ENCODE results near the gene PHLDB3. TPM values are rescaled to one million over a fixed set of nuclear protein-coding genes. Genes with fewer than 3 reads are reported as not detected.

The PHLDB3 gene
- total RNA-seq, 1 experiment from 2014 or later = 8.5 TPM

DNA sequence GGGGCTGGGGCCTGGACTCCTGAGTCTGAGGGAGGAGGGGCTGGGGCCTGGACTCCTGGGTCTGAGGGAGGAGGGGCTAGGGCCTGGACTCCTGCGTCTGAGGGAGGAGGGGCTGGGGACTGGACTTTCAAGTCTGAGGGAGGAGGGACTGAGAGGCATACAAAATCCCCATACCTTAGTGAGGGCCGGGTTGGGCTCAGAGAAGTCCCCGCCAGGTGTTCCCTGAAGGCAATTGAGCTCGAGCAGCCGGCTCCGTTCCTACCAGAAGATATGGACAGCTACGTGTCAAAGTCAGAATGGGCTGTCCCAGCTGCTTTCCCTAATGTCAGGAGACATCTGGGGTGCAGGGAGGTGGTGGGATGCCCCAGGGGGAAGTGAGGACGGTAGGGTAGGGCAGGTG lies 9.5 kb downstream of the PHLDB3 start:
- H2BK15ac ChIP-seq (ENCODE audit: low read depth, low read length) = no peak overlapping the region
- Mint-ChIP-seq H3K27me3 (ENCODE audit: low read depth) (no peaks in the 10 kb centered on the region), H3K4me3 (no peak overlapping the region), H3K27ac (no peak overlapping the region), H3K36me3 (ENCODE audit: insufficient read depth in 1 of 3, low read depth in 3 of 3) (peaks cover 2 to 14% (median 10%) of the 10 kb centered on the region in 3 experiments; a peak in 6 of 7 replicates), H3K4me1 (peaks cover 2 to 6% of the 10 kb centered on the region in 2 experiments; a peak in 2 of 4 replicates), H3K9me3 (no peaks in the 10 kb centered on the region)
- no peaks in the 10 kb centered on the region for H3K27me3 ChIP-seq (ENCODE audit: insufficient read depth, low read length)
- no peaks in the 10 kb centered on the region for H3K79me1 ChIP-seq (ENCODE audit: insufficient read depth, low read depth, low read length, poor library complexity, severe bottlenecking)
- H2BK20ac ChIP-seq (ENCODE audit: low read depth, low read length, poor library complexity, severe bottlenecking) = no peak overlapping the region
- H3K23me2 ChIP-seq (ENCODE audit: insufficient read length, low read depth, low read length, poor library complexity, severe bottlenecking) = no peaks in the 10 kb centered on the region
- no peak overlapping the region for H3K4ac ChIP-seq (ENCODE audit: low read depth, low read length)
- no peak overlapping the region for H2AK5ac ChIP-seq (ENCODE audit: insufficient read length, low read length)
- H2BK5ac ChIP-seq (ENCODE audit: insufficient read length, low read length) = no peak overlapping the region
- H3K56ac ChIP-seq (ENCODE audit: insufficient read length, low read depth, low read length) = no peak overlapping the region
- no peaks in the 10 kb centered on the region for H4K20me1 ChIP-seq (ENCODE audit: control insufficient read depth, insufficient read depth, insufficient read length)
- no CpG with 5 or more reads among the region's 8 CpGs for WGBS (ENCODE audit: extremely low coverage, insufficient read length, low lambda C conversion rate)
- no peak overlapping the region for H3T11ph ChIP-seq (ENCODE audit: low read length)
- DNase-seq = no peak
- no peak overlapping the region for H3K9ac ChIP-seq (ENCODE audit: extremely low read depth, insufficient read length, low read length)
- H3K27ac ChIP-seq (ENCODE audit: insufficient read length, low read depth, low read length) = no peak overlapping the region
- H4K5ac ChIP-seq (ENCODE audit: insufficient read length, low read depth, low read length) = no peak overlapping the region
- no peak overlapping the region for H3K23ac ChIP-seq (ENCODE audit: insufficient read length, low read depth, low read length)
- no peak overlapping the region for H4K8ac ChIP-seq (replicated peaks; ENCODE audit: insufficient read length, low read depth, low read length)
- TF ChIP-seq, protein P1, sequence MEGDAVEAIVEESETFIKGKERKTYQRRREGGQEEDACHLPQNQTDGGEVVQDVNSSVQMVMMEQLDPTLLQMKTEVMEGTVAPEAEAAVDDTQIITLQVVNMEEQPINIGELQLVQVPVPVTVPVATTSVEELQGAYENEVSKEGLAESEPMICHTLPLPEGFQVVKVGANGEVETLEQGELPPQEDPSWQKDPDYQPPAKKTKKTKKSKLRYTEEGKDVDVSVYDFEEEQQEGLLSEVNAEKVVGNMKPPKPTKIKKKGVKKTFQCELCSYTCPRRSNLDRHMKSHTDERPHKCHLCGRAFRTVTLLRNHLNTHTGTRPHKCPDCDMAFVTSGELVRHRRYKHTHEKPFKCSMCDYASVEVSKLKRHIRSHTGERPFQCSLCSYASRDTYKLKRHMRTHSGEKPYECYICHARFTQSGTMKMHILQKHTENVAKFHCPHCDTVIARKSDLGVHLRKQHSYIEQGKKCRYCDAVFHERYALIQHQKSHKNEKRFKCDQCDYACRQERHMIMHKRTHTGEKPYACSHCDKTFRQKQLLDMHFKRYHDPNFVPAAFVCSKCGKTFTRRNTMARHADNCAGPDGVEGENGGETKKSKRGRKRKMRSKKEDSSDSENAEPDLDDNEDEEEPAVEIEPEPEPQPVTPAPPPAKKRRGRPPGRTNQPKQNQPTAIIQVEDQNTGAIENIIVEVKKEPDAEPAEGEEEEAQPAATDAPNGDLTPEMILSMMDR (conservative IDR thresholded peaks at IDR 0.05) = no peak
- no peaks in the 10 kb centered on the region for H3K79me2 ChIP-seq (ENCODE audit: insufficient read depth, low read length)
- H3K18ac ChIP-seq (ENCODE audit: insufficient read length, low read depth, low read length) = no peak overlapping the region
- H3K4me2 ChIP-seq (ENCODE audit: insufficient read depth, insufficient read length, low read length) = no peak overlapping the region
- no peak overlapping the region for H4K91ac ChIP-seq (ENCODE audit: insufficient read length, low read depth, low read length)
- H3K9me3 ChIP-seq (ENCODE audit: control insufficient read depth, low read depth, low read length) = no peaks in the 10 kb centered on the region
- no peak overlapping the region for H2BK120ac ChIP-seq (ENCODE audit: low read depth, low read length, poor library complexity, severe bottlenecking)
- no peak overlapping the region for H2BK12ac ChIP-seq (ENCODE audit: insufficient read length, low read depth, low read length)
- H3K14ac ChIP-seq (ENCODE audit: insufficient read depth, low read length) = no peak overlapping the region
- no peaks in the 10 kb centered on the region for H3K4me1 ChIP-seq (ENCODE audit: insufficient read depth, low read length)
- no peak overlapping the region for H2AFZ ChIP-seq (ENCODE audit: low read length)
